ENCODE results near the gene EML2.
"Not testable (repeated sequence)": the region's sequence is repeated elsewhere in the genome, so short reads cannot be mapped to it uniquely, and the experiment has no call there.

The EML2 gene

DNA sequence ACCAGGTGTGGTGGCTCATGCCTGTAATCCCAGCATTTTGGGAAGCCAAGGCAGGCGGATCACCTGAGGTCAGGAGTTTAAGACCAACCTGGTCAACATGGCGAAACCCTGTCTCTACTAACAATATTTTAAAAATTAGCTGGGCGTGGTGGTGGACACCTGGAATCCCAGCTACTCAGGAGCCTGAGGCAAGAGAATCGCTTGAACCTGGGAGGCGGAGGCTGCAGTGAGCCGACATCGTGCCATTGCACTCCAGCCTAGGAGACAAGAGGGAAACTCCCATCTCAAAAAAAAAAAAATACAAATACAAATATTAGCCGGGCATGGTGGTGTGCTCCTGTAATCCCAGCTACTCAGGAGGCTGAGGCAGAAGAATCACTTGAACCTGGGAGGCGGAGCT is 24.1 kb downstream of the EML2 start:
- not testable (repeated sequence) for DNase-seq (ENCODE audit: low spot score)

DNA sequence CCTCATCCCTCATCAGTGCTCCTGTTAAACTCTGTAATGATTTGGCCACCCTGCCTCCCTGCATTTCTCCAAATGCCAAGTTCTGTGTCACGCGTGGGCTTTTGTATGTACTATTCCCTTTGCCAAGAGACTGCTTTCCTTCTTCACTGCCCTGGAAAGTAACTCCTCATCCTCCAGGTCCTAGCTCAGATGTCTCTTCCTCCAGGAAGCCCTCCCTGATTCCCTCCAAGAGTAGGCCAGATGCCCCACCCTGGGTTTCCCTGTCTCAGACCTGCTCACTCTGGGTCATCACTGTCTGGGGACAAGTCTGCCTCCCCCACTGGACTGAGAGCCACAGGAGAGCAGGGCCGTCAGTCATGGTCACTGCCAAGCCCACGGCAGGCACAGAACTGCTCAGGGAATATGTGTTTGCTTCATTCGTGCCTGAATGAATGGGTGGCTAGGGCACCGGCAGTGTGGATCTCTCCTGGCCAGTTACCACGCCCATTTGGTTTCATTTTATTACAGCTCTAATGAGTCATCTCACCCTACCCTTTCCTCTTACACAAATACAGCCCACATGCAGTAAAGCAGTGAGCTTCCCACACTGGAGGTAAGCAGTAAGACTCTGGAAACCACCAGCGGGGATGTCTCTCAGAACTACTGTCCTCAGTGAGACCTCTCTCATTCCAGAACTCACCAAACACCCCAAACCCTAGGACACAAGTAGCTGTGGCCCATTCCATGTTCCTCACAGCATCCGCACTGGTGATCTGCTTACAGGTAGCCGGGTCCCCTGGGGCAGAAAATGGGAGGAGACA is 25.1 kb downstream of the EML2 start:
- no peak for DNase-seq (ENCODE audit: low spot score)

DNA sequence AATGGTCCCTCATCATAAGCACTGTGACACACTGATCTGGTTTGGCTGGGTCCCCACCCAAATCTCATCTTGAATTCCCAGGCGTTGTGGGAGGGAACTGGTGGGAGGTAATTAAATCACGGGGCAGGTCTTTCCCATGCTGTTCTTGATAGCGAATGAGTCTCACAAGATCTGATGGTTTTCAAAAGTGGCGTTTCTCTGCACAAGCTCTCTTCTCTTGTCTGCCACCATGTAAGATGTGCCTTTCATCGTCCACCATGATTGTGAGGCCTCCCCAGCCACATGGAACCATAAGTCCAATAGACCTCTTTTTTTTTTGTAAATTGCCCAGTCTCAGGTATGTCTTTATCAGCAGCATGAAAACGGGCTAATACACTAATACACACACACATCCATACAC is 30.2 kb downstream of the EML2 start:
- no peak for DNase-seq (ENCODE audit: low spot score)

DNA sequence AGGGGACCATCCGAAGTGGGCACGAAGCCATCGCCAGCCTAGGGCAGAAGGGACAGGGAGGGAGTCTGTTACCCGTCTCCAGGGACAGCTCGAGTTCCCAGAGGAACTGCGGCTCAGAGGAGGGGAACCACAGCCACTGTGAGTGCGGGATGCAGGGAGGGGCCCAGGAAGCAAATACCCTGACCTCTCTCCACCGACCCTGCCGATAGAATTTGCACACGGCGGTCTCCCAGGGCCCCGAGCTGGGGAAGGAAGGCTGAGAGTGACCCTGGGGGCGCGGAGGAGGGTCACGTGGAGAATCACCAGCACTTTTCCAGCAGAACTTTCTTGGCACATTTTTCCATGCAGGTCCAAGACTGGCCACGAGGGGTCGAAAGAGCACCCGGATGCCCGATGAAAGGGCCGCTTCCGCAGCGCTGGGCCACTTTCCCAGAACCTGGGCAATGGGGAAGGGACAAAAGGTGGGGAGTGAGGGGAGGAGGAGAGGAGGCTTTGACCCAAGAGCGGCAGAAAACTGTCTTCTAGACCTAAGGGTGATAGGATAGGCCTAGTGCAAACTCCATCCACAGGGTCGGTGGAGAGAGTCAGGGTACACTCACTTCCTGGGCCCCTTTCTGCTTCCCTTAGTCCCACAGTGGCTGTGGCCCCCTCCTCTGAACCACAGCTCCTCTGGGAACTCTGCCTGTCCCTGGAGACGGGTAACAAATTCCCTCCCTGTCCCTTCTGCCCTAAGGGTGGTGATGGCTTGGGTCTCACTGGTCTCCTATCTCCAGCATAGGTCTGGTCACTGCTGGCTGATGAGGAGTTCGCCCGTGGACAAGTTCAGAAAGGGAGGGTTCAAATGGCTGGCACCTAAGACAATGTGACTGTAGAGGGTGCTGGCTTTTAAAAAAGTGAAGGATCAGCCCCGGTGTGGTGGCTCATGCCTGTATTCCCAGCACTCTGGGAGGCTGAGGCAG is 31.8 kb downstream of the EML2 start:
- peak; percentile 76 for DNase-seq (ENCODE audit: low spot score)

DNA sequence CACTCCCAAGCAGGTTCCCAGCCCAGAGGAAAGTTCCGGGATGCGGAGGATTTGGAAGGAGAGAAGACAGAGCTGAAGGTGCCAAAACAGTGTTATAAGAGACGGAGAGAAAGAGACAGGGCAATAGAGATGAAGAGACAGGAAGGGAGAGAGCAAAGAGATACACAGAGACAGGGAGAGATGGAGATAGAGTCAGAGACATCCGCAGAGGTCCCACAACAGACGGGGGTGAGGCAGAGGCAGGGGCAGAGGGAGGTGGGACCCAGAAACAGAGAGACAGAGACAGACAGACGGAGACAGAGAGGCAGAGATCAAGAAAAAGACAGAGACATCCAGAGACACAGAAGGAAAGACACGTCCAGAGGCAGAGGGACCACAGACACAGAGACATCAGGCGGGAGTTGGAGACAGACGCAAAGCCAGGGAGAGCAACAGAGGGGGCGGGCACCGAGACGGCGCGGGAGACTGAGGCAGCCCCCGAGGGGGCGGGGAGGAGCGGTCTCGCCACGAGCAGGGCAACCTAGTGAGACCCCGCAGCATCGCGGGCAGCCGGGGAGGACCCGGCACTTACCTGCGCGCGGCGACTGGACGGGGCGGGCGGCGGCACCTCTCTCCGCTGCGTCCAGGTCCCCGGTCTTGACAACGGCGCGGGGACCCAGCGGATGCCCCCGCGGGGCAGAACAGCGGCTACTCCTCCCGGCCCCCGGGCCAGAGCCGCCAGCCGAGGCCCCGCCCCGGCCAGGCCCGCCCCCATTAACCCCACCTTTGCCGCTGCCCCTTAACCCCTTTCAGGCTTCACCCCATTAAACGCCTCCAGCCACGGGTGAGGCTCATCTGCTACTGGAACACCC is 37.4 kb downstream of the EML2 start, which contains the start of gene GPR4:
TSS of gene GPR4 (minus strand) at position 689 of the 851 bp plus-strand sequence. CDS start 10,346 bp downstream, outside the sequence.
- DNase-seq (ENCODE audit: low spot score), result peak; percentile 95

DNA sequence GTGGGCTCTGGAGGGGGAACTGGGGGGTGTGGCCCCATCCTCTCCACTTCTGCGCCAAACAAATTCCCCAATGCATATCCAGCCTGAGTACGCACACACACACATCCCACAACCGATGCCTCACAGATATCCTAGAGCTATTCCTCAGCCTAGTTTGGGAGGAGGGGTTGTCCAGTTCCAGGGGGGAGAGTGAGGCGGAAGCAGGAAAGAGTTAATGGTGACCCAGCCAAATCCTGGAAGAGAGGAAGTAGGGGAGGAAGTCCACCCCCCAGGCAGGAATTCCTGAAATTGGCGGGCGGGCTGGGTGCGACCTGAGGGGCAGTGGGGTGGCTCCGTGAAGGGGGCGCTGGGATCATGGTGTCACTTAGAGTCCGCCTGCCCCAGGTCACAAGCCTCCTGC is 38.1 kb downstream of the EML2 start:
- no peak for DNase-seq (ENCODE audit: low spot score)

DNA sequence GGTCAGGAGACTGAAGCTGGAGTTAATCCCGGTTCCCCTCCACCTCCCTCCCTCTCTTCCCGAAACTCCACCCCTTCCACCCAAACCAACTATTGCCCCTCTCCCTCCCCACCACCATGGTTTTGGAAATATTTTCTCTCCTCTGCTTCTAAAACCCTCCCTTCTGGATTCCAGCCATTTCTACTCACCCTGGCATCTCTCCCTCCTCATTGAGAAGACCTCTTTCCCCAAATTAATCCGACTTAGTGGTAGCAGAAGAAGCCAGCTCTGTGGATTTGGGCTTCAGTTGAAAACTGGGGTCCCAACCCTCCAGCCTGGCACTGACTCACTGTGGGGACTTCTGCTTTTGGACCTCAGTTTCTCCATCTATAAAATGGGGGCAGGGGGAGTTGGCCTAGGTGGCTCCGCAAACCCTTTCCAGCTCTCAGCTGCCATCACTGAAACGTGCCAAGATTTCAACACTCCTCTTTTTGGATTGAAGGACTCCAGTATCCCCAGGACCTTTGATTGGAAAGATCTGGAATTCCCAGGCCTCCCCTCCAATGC is 38.8 kb downstream of the EML2 start:
- DNase-seq (ENCODE audit: low spot score), result no peak

DNA sequence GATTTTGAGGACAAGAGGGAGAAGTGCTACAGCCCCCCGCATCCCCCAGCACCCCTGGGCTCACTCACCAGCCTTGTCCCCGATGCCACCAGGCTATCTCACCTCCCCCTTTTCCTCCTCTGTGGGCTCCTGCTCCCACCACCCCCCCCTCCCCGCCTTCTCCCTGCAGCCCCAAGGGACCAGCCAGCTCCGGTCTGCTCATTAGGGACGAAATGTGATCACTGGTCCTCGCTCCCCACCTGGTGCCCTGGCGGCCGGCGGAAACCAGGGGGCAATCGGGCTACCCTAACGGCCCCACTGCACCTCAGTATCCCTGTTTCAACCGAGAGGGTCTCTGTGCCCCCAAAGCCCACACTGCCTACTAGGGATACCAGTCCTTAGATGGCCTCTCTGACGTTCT is 39.9 kb downstream of the EML2 start:
- no peak for DNase-seq (ENCODE audit: low spot score)

DNA sequence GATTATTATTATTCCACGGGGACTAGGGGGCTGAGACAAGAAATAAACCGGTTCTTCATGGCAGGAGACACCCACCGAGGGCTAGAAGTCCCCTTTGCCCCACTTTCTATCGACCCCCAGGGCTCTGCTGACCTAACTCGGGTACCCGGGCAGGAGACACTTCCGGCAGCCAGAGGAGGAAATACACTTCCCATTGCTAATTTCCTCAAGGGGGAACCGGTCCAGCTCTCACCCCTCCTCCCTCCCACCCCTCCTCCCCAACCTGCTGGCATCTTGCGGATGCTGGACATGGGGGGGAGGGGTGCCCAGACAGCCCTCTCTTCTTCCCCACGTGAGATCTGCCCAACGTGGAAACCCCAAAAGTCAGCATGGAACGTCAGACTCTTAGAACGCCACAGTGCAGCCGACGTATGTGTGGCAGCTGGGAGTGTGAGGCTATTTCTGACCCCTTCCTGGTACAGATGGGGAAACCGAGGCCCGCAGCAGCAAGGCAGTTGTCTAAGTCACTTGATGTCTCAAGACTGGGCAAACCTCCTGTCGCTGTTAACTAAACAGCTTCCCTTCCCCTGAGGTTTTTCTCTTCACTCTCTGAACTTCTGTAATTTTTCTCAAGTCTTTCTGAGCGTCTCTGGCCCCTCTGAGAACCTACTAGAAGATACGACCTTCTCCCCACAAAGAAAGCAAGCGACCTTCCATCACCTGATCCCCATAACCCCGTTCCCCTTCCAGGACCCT is 40.8 kb downstream of the EML2 start:
- no peak for DNase-seq (ENCODE audit: low spot score)

DNA sequence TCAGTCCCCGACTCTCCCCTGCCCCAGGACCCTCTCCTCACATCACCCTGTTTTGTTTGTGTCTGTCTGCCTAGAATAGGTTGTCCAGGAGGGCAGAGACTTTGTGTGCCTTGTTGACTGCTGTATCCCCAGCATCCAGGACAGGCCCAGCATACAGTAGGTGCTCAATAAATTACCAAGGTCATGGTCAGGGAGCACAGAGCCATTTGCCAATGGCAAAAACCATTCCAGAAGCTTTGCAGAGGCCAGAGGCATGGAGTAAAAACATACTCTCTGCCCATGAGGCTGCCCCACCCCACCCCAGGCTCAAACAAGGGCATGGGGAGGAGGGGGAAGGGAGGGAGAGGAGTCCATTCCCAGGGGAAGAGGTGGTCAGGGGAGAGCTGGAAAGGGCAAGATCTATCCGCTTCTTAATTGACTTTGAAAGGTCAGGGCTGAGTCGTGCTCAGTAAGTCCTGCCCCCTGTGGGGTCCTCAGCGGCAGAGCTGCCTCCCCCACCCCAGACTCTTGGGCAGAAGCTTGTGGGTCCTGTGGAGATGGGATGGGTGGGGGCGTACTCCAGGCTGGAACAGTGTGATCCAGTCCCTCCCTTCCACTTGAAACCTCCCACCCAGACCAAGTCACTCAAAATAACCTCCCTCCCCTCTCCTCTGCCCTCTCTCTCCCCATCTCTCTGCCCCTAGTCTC is 41.6 kb downstream of the EML2 start:
- DNase-seq (ENCODE audit: low spot score), result no peak

DNA sequence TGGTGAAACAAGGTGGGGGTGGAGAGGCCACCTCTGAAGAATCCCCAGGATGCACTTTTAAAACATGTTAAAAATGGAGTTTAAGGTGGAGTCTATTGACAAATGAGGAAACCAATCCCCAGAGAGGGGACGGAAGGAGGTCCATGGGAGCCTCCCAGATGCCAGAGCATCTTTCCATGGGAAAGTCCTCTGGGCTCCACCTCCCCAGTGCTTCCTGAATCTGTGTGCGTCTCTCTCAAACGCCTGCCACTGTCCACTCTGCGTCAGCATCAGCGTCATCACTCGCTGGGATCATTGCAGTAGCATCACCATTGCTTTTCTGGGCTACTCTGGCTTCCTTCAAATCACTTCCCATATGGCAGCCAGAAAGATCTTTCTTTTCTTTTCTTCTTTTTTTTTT is 43.4 kb downstream of the EML2 start:
- no peak for DNase-seq (ENCODE audit: low spot score)

DNA sequence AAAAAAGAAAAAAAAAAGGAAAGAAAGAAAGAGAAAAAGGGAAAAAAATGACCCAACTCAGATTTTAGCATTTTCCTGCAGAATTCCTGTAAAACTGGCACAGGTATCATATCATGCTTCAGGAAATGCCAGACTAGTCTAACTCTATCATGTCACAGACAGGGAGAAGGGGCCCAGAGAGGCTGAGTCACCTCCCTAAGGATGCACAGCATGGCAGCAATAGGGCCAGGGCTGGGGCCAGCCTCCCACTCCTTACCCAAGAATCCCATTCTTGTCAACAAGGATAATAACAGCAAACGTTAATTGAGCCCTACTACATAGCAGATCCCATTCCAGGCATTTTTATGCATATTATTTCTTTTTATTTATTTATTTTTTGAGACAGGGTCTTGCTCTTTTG is 45.7 kb downstream of the EML2 start:
- DNase-seq (ENCODE audit: low spot score), result no peak

DNA sequence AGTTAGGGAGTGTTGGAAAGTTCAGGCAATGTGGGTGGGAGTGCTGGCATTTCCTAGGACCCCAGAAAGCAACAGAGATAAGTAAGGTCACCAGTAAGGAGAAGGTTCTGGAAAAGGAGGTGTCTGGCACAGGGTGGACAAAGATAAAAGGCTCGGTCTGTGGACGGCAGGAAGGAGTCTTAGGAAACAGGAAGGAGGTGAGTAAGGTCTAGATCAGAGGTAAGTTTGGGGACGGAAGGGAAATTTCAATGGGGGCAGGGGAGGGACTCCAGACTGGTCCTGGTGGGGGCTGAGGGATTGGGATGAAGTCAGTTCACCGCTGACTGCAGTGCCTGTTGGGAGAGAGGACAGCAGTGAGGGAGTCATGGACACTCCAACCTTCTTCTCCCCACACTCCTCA is 46.8 kb downstream of the EML2 start:
- DNase-seq (ENCODE audit: low spot score), result no peak

DNA sequence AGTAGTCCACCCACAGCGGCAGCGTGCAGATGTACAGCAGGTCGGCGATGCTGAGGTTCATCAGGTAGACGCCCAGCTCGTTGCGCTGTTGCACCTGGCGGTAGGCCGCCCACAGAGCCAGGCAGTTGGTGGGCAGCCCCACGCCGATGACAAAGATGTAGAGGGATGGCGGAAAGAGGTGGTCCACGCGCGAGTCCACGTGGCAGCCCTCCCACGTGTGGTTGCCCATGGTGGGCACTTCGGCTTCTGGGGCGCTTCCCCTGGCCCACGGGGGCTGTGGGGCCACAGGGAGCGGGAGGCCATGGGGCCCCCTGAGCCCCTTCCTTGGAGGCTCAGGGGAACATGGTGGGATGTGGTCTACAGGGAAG is 47.6 kb downstream of the EML2 start:
- no peak for DNase-seq (ENCODE audit: low spot score)

DNA sequence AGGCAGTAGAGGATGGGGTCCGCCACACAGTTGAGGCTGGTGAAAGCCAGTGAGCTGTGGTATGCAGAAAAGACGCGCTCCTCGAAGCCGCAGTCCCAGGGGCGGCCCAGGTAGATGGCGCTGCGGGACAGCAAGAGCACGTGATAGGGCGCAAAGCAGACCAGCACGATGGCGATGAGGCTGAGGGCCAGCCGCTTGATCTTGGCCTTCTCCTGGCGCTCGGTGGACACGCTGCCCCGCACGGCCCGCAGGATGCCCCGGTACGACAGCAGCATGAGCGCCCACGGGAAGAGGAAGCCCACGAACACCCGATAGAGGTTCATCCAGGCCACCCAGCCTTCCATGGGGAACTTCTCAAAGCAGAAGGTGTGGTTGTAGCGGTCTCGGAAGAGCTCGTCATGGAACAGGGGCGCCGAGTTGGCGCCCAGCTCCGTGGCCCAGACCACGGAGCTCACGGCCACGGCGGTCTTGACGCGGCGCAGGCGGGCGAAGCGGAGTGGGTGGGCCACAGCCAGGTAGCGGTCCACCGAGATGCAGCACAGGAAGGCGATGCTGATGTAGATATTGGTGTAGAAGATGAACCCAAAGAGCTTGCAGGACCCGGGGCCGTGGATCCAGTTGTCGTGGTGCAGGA is 48.1 kb downstream of the EML2 start:
- DNase-seq (ENCODE audit: low spot score), result peak; percentile 84

DNA sequence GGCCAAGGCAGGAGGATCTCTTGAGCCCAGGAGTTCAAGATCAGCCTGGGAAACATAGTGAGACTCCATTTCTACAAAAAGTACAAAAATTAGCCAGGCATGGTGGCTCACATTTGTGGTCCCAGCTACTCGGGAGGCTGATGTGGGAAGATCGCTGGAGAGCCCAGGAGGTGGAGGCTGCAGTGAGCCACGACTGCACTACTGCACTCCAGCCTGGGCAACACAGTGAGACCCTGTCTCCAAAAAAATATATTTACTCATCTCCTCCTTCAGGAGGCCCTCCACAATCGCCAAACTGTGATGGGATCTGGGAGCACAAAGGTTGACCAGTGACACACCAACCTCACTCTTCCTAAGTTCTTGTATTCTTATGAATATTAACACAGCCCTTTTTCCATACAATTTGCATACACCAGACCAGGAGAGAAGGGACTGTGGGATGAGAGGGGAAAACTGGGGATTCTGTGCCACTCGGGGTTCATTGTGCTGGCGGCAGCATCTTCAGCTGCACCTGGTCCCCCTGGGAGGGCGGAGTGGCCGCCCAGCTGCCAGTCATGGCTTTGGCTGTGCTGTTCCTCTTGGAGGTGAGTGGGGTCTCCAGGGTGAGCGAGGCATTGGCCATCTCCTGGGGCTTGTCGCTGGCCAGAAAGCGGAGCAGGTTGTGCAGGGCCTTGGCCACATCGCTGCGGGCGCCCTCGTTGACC is 48.7 kb downstream of the EML2 start:
- DNase-seq (ENCODE audit: low spot score), result no peak

DNA sequence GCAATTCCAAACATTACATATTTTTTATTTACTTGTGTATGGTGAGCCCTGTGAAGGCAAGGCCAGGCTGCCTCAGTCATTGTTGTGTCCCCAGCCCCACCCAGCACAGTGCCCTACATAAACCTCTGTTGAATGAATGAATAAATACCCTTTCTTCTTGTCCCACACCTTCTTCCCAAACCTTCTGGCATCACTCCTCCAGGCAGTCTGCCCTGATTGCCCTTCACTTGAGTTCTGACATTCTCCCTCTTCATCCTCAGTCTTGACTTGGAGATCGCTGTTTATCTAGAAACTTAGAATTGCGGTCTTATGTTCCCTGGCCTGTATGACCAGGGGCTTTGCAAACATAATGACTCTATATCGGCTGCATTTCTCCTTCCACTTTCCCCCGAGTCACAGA is 49.4 kb downstream of the EML2 start:
- DNase-seq (ENCODE audit: low spot score), result no peak

DNA sequence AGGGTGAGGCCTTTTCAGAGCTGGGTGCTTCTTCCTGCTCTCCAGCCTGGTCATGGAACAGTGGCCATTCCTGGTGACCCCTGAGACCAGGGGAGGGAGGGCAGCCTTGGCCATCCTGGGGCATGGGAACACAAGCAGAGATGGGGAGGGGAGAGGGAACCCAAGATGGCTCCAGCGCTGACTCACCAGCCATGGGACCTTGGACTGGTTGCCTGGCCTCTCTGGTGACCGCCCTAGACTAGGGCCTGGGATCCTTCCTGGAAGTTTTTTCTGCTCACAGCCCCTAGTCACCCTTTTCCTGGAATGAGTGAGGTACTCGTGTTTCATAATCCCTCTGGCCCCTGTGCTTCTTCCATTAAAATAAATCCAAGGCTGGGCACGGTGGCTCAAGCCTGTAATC is 51.3 kb downstream of the EML2 start:
- no peak for DNase-seq (ENCODE audit: low spot score)

DNA sequence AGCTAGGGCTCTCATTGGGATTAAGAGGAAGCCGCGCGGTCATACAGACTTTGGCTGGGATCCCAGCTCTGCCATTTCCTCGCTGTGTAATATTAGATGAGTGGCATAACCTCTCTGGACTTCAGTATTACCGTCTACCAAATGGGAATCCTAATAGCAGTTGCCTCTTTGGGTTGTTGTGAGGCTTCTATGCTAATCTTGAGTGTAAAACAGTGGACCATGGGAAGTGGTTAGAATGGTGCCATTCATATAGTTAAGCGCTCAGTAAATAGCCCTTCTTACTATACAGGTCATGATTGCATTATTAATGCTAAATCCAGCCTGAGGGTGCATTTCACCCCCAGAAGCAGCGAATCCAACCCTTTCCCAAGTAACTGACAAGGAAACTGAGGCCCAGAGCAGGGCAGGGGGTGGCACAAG is 54.0 kb downstream of the EML2 start:
- no peak for DNase-seq (ENCODE audit: low spot score)

All from iPS-NIHi11 (cell line).